Smooth muscle cell of the brain vasculature (primary cell): Measurements from ENCODE around the gene NR1D2.

Source experiments
- DNase-seq: peaks from one replicate; pipeline ENCODE4 v3.0.0-alpha.2; 2012; ENCODE audit warnings: low read depth, low spot score

Gene NR1D2

GRCh38 chr3:23931597-23931996 is 13.5 kb upstream of the NR1D2 start:
- DNase-seq = no peak

GRCh38 chr3:23932571-23932970 is 12.5 kb upstream of the NR1D2 start:
- DNase-seq = no peak

GRCh38 chr3:23934253-23934652 is 10.8 kb upstream of the NR1D2 start:
- no peak for DNase-seq

GRCh38 chr3:23937296-23937695 is 7.8 kb upstream of the NR1D2 start:
- DNase-seq = no peak

- no peak for DNase-seq
These were observed 6.4 kb upstream of the NR1D2 start for GRCh38 chr3:23938688-23939087.

GRCh38 chr3:23940775-23941174 is 4.3 kb upstream of the NR1D2 start:
- no peak for DNase-seq

- DNase-seq = no peak
These were observed 3.6 kb upstream of the NR1D2 start for GRCh38 chr3:23941440-23941839.

- DNase-seq = no peak
These were observed 2.5 kb upstream of the NR1D2 start for GRCh38 chr3:23942546-23942945.

- no peak for DNase-seq
These were observed 891 bp upstream of the NR1D2 start for GRCh38 chr3:23944007-23944783.

GRCh38 chr3:23945663-23945912 is 502 bp downstream of the NR1D2 start:
- DNase-seq = no peak

GRCh38 chr3:23945913-23946687 is 1.0 kb downstream of the NR1D2 start:
- peak; percentile 95 for DNase-seq

GRCh38 chr3:23948761-23949160 is 3.7 kb downstream of the NR1D2 start:
- DNase-seq = no peak

GRCh38 chr3:23949784-23950183 is 4.7 kb downstream of the NR1D2 start:
- DNase-seq = no peak

- DNase-seq = no peak
These were observed 5.2 kb downstream of the NR1D2 start for GRCh38 chr3:23950293-23950692.

- no peak for DNase-seq
These were observed 7.6 kb downstream of the NR1D2 start for GRCh38 chr3:23952646-23953045.

GRCh38 chr3:23953523-23953922 is 8.4 kb downstream of the NR1D2 start:
- no peak for DNase-seq

GRCh38 chr3:23954144-23954543 is 9.1 kb downstream of the NR1D2 start:
- DNase-seq = no peak

GRCh38 chr3:23956701-23957100 is 11.6 kb downstream of the NR1D2 start:
- DNase-seq = no peak

GRCh38 chr3:23959135-23959900 is 14.2 kb downstream of the NR1D2 start:
- DNase-seq = no peak

GRCh38 chr3:23960649-23961048 is 15.6 kb downstream of the NR1D2 start:
- DNase-seq = no peak

GRCh38 chr3:23961066-23961465 is 16.0 kb downstream of the NR1D2 start:
- no peak for DNase-seq

- DNase-seq = no peak
These were observed 16.8 kb downstream of the NR1D2 start for GRCh38 chr3:23961913-23962312.
